HEK293T (cell line): ENCODE data around the gene PI4K2A.

Experiments
- CTCF ChIA-PET: fragments of 350-600 bp; formaldehyde crosslinking; extraction: SDS; loops from one replicate; lab custom pipeline; 2021; ENCODE audit warnings: antibody characterized with exemption, inconsistent platforms; lab: Yijun Ruan, JAX
- POLR2A ChIA-PET: fragments of 350-600 bp; formaldehyde crosslinking; extraction: SDS; loops from one replicate; lab custom pipeline; 2020; ENCODE audit warnings: antibody characterized with exemption, inconsistent platforms; lab: Yijun Ruan, JAX
- DNase-seq: peaks from one replicate; pipeline ENCODE4 v3.0.0; 2012; ENCODE audit warnings: mixed read lengths; ENCODE audit errors: extremely low spot score
- ARNT ChIP-seq: fragments of 450-650 bp; IDR thresholded peaks from 2 replicates; pipeline ENCODE4 v1.6.1; 2017; ENCODE audit warnings: mild to moderate bottlenecking
- BHLHE40 ChIP-seq: fragments of 450-650 bp; IDR thresholded peaks from 2 replicates; pipeline ENCODE4 v1.6.1; 2016; ENCODE audit warnings: mild to moderate bottlenecking, moderate library complexity, borderline replicate concordance
- CTBP1 ChIP-seq: fragments of 450-650 bp; IDR thresholded peaks from 2 replicates; pipeline ENCODE4 v1.6.1; 2016; ENCODE audit warnings: borderline replicate concordance
- ELF4 ChIP-seq: fragments of 450-650 bp; IDR thresholded peaks from 2 replicates; pipeline ENCODE4 v1.6.1; 2017; ENCODE audit warnings: antibody characterized with exemption
- FOXA1 ChIP-seq: fragments of 450-650 bp; IDR thresholded peaks from 2 replicates; pipeline ENCODE4 v1.6.1; 2016; ENCODE audit warnings: mild to moderate bottlenecking
- FOXK2 ChIP-seq: fragments of 450-650 bp; IDR thresholded peaks from 2 replicates; pipeline ENCODE4 v1.6.1; 2016; ENCODE audit warnings: mild to moderate bottlenecking
- FOXM1 ChIP-seq: fragments of 450-650 bp; IDR thresholded peaks from 2 replicates; pipeline ENCODE4 v1.6.1; 2017; ENCODE audit warnings: mild to moderate bottlenecking, borderline replicate concordance
- HDGF ChIP-seq: fragments of 450-650 bp; IDR thresholded peaks from 2 replicates; pipeline ENCODE4 v1.6.1; 2017; ENCODE audit warnings: antibody characterized with exemption, borderline replicate concordance
- L3MBTL2 ChIP-seq: fragments of 450-650 bp; conservative IDR thresholded peaks from 2 replicates; pipeline ENCODE4 v1.6.1; 2016; ENCODE audit warnings: mild to moderate bottlenecking
- LEF1 ChIP-seq: fragments of 450-650 bp; IDR thresholded peaks from 2 replicates; pipeline ENCODE4 v1.6.1; 2017; ENCODE audit warnings: mild to moderate bottlenecking, borderline replicate concordance
- NFRKB ChIP-seq: fragments of 450-650 bp; IDR thresholded peaks from 2 replicates; pipeline ENCODE4 v1.6.1; 2016; ENCODE audit warnings: mild to moderate bottlenecking, moderate library complexity
- SP1 ChIP-seq: fragments of 450-650 bp; IDR thresholded peaks from 2 replicates; pipeline ENCODE4 v1.6.1; 2017
- SUZ12 ChIP-seq: fragments of 450-650 bp; IDR thresholded peaks from 2 replicates; pipeline ENCODE4 v1.6.1; 2016; ENCODE audit warnings: mild to moderate bottlenecking
- TARDBP ChIP-seq: fragments of 450-650 bp; IDR thresholded peaks from 2 replicates; pipeline ENCODE4 v1.6.1; 2016
- ZNF384 ChIP-seq: fragments of 450-650 bp; IDR thresholded peaks from 2 replicates; pipeline ENCODE4 v1.6.1; 2016
- TF ChIP-seq, protein P1 (sequence below): fragments of 450-650 bp; IDR thresholded peaks from 2 replicates; pipeline ENCODE4 v1.6.1; 2016

Gene PI4K2A

GRCh38 chr10:97666992-97667391 is 26.5 kb downstream of the PI4K2A start:
- POLR2A ChIA-PET, result interaction anchor here (1.1 kb wide), 1 partner anchor 19 kb away, joined by 3 read pairs; no protein-coding TSS in a partner anchor
- no peak for DNase-seq
- no peak for TF ChIP-seq TARDBP
- no peak for TF ChIP-seq HDGF
- TF ChIP-seq, protein P1, sequence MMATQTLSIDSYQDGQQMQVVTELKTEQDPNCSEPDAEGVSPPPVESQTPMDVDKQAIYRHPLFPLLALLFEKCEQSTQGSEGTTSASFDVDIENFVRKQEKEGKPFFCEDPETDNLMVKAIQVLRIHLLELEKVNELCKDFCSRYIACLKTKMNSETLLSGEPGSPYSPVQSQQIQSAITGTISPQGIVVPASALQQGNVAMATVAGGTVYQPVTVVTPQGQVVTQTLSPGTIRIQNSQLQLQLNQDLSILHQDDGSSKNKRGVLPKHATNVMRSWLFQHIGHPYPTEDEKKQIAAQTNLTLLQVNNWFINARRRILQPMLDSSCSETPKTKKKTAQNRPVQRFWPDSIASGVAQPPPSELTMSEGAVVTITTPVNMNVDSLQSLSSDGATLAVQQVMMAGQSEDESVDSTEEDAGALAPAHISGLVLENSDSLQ, result no peak
- no peak for TF ChIP-seq FOXM1
- no peak for TF ChIP-seq NFRKB
- no peak for TF ChIP-seq L3MBTL2
- no peak for TF ChIP-seq SP1
- no peak for TF ChIP-seq CTBP1
- TF ChIP-seq FOXA1, result no peak
- TF ChIP-seq ZNF384, result no peak
- TF ChIP-seq ELF4, result no peak
- no peak for TF ChIP-seq BHLHE40
- TF ChIP-seq LEF1, result no peak
- TF ChIP-seq FOXK2, result no peak
- TF ChIP-seq ARNT, result no peak
- TF ChIP-seq SUZ12, result no peak
- CTCF ChIA-PET, result no interaction called here

DNA sequence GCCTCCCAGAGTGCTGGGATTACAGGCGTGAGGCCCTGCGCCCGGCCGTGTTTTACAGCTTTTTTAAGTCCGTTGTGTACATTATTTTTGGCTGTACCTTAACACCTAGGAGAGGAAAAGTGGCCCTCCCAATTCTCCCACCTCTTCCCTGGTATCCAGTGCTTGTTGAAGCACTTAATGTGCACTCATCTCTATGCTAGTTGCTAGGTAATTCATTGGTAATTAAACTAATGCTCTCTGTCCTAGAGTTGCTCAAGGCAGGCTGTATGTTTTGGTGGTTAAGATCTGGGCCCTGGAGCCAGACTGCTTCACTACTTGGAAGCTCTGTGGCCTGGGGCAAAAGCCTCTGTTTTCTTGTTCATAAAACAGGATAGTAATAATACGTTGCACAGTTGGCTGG is 27.0 kb downstream of the PI4K2A start:
- POLR2A ChIA-PET, result no interaction called here
- CTCF ChIA-PET, result interaction anchor here (1.7 kb wide), 1 partner anchor 9 kb away, joined by 6 read pairs; no protein-coding TSS in a partner anchor
- DNase-seq, result no peak
- no peak for TF ChIP-seq ELF4
- no peak for TF ChIP-seq L3MBTL2
- no peak for TF ChIP-seq NFRKB
- TF ChIP-seq LEF1, result no peak
- TF ChIP-seq, protein P1, result no peak
- TF ChIP-seq FOXA1, result no peak
- no peak for TF ChIP-seq ARNT
- TF ChIP-seq TARDBP, result no peak
- no peak for TF ChIP-seq HDGF
- no peak for TF ChIP-seq SP1
- TF ChIP-seq FOXM1, result no peak
- no peak for TF ChIP-seq BHLHE40
- TF ChIP-seq SUZ12, result no peak

DNA sequence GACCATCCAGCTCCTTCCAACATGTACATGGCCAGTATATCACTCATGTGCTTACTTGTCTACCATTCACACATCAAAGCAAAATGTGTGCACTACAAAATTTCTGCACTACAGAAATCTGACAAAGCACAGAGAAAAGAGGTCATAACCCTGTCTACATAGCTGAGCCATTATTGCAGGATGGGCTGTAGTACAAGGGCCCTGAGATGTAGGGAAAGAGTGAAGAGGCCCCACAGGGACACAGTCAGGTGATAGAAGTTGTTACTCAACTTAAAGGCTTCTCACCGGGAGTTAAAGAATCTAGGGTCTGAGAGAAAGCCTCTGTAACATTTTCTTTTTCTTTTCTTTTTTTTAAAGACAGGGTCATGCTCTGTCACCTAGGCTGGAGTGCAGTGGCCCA is 29.1 kb downstream of the PI4K2A start:
- DNase-seq, result no peak
- no peak for TF ChIP-seq FOXA1
- TF ChIP-seq BHLHE40, result no peak
- no peak for TF ChIP-seq TARDBP
- no peak for TF ChIP-seq ELF4
- no peak for TF ChIP-seq NFRKB
- TF ChIP-seq SUZ12, result no peak
- no peak for TF ChIP-seq HDGF
- no peak for TF ChIP-seq CTBP1
- TF ChIP-seq SP1, result no peak
- no peak for TF ChIP-seq L3MBTL2
- no peak for TF ChIP-seq FOXK2
- TF ChIP-seq ZNF384, result no peak
- TF ChIP-seq, protein P1, result no peak
- TF ChIP-seq LEF1, result no peak
- TF ChIP-seq FOXM1, result no peak
- no peak for TF ChIP-seq ARNT
- CTCF ChIA-PET, result no interaction called here
- POLR2A ChIA-PET, result no interaction called here

DNA sequence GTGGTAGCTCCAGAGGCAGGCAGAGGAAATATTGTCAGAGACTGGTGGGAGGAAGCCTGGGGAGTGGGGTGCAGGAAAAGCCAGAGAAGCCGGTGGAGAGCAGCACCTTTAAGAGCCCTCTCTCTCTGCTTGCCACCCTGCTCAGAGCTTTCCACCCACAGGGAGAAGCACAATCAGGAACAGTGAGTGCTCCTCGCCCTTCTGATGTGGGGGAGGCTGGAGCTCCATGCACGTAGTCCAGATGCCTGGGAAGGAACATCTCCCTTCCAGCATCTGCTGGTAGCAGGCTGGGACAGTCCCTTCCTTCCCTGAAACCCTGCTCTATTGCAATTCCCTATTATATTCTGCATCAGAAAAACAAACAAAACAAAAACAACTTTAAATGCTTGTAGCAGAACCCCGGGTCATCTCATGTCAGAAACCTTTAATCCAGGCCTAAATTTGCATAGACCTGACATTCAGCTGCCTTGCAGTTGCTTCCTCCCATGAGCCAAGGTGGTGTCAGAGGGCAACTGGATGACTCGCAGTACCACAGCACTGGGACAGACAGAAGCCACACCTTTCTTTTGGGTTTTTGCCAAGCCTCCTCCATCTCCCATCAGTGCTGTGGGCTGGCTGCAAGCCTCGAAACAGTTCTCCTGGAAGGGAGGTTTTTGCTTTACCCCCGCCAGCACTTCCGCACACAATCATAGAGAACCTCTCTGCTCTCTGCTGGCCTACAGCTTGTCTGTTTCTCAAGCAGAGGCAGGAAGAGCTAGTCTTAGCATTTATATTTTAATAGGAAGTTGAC is 33.5 kb downstream of the PI4K2A start:
- no peak for DNase-seq
- no peak for TF ChIP-seq ZNF384
- no peak for TF ChIP-seq CTBP1
- TF ChIP-seq ARNT, result no peak
- no peak for TF ChIP-seq FOXA1
- no peak for TF ChIP-seq HDGF
- no peak for TF ChIP-seq FOXK2
- TF ChIP-seq NFRKB, result no peak
- ChIA-PET CTCF (interaction anchor here (0.5 to 0.6 kb wide), 2 partner anchors 39 to 65 kb away, joined by 3 to 8 read pairs; no protein-coding TSS in a partner anchor), POLR2A (no interaction called here)

DNA sequence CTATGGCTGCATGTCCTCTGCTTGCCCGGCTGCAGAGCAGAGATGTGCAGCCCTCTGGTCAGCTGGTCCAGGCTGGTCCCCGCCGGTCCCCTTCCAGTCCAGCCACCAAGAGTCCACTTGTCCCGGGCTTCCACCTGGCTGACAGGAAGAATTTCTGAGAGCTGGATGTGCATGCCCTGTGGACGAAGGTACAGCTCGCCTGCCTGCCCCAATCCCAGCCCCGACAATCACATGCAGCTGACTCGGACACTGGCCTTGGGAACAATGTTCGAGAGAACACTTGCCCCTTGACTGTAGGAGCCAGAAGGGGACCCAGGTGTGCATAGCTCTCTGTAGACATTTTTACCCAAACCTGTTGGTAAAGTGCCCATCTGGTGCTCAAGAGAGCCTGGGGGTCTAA is 34.8 kb downstream of the PI4K2A start:
- no peak for DNase-seq
- ChIA-PET POLR2A (interaction anchor here (1.0 to 2.7 kb wide), 2 partner anchors 34 to 59 kb away, joined by 3 to 10 read pairs; partner anchors contain the start of gene PI4K2A), CTCF (no interaction called here)
- TF ChIP-seq CTBP1 (no peak), ARNT (no peak), ZNF384 (no peak), BHLHE40 (no peak)

- TF ChIP-seq L3MBTL2, result no peak
- TF ChIP-seq HDGF, result no peak
- no peak for TF ChIP-seq NFRKB
- no peak for TF ChIP-seq FOXK2
- TF ChIP-seq ELF4, result no peak
- no peak for TF ChIP-seq TARDBP
- TF ChIP-seq ZNF384, result no peak
- TF ChIP-seq ARNT, result no peak
- TF ChIP-seq, protein P1, result no peak
- TF ChIP-seq BHLHE40, result no peak
- no peak for TF ChIP-seq FOXM1
- ChIA-PET CTCF (interaction anchor here (0.6 to 1.9 kb wide), 13 partner anchors 9 to 392 kb away, joined by 3 to 7 read pairs (median 5); partner anchors contain the start of gene AVPI1), POLR2A (interaction anchor here (2.3 to 2.7 kb wide), 3 partner anchors 10 to 57 kb away, joined by 9 to 14 read pairs (median 10); partner anchors contain the start of genes AVPI1 and MARVELD1)
- peak; percentile 82 for DNase-seq
Observed at GRCh38 chr10:97676770-97677581, 36.5 kb downstream of the PI4K2A start.
